Measurements from ENCODE around the gene CCDC198.
A peak's percentile ranks its signal among the peaks of the same experiment; 100 is the strongest.

Gene CCDC198

DNA sequence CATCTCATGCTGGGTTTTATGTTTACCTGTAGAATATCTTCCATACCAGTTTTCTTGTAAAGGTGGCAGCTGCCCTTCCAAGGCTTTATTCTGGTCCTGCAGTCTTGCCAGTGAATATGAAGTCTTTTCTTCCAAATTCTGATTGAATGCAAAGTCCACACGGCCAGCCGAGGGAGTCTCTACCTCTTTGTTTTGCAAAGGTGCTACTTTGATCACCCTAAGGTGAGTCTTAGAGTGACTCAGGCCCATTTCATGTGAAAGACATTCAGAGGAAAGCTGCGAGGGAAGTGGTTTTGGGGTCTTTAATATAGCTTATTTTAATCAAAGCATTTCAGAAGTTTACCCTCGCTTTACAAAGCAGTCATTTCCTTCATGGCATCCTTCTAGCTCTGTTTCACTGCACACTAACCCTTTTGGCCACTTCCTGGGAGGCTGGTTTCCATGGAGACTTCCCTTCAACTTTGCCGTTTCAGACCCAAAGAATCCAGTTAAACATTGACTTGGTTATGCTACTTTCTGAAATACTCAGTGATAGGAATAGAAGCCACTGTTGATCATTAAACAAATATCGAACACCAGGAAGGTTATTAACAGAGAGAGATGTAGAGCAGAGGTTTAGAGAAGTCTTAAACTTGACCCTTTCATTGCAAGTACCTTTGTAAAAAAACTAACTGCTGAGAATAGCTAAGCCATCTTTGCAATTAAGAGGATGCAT is at the start of gene CCDC198:
CCDC198 (minus strand) TSS at position 391 of the 715 bp plus-strand sequence; CDS start at position 249, 142 bp downstream.
- no peak for DNase-seq

GRCh38 chr14:57533214-57533613 is 39.6 kb upstream of the CCDC198 start:
- DNase-seq, result no peak

DNA sequence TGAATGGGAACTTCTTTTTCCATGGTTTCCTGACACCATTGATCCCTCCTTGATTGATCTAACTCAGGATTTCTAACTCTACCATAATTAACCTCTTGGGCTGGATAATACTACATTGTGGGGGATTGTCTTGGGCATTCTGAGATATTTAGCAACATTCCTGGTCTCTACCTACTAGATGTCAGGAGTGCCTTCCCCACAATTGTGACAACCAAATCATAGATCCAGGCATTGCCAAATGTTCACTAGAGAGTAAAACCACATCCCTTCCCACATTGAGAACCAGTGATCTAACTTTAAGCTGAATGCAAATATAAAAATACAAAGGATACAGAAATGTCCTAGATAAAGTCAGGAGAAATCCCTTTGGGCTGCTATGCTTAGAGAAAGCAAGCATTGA is 36.9 kb upstream of the CCDC198 start:
- DNase-seq, result no peak

DNA sequence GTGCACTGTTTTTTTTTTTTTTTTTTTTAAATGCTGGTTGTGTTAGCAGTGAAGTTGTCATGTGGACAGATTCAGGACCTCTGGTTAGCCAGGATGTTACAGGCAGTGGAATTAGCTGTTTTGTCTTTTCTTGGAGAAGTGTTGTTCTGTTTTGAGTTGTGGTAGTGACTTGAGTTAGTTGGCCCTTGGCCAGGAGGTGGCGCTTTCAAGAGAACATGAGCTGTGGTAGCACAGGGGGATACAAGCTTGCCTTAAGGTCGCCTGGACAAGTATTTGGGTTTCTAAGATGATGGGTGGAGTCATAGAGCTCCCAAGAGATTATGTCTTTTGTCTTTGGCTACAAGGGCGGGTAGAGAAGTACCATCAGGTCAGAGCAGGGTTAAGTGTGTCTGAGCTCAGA is 33.3 kb upstream of the CCDC198 start:
- no peak for DNase-seq

GRCh38 chr14:57519043-57519442 is 25.4 kb upstream of the CCDC198 start:
- DNase-seq, result no peak

- no peak for DNase-seq
These were observed 18.6 kb upstream of the CCDC198 start for GRCh38 chr14:57512220-57512619.

- DNase-seq, result no peak
These were observed 15.1 kb upstream of the CCDC198 start for GRCh38 chr14:57508756-57509155.

DNA sequence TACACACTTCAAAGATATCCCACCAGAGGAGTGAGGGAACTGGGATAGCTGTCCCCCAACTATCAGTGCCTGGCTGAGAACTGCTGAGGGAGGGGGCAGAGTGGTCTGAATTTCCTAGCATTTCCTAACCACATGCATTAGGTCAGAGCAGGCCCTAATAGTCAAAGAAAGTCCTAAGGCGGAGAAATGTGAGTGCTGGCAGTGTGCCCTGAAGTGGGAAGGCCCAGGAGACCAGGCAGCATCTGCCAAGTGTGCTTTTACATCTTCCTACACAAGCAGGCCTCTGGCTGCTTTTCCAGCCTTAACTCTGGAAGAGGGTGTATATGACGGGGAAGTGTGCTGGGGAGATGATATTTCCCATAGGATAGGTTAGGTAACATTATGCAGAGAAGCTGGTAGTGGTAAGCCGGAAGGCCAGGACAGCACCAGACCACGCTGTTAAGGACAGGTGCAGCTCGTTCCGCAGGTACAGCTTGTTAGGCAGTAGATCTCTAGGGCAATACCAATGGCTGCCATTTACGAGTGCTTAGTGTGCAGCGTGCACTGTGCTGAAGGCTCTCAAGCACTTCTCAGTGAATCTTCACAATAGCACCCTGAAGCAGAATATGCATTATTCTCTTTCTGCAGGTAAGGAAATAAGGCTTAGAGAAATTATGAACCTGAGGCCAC is 9.1 kb upstream of the CCDC198 start:
- DNase-seq, result no peak

DNA sequence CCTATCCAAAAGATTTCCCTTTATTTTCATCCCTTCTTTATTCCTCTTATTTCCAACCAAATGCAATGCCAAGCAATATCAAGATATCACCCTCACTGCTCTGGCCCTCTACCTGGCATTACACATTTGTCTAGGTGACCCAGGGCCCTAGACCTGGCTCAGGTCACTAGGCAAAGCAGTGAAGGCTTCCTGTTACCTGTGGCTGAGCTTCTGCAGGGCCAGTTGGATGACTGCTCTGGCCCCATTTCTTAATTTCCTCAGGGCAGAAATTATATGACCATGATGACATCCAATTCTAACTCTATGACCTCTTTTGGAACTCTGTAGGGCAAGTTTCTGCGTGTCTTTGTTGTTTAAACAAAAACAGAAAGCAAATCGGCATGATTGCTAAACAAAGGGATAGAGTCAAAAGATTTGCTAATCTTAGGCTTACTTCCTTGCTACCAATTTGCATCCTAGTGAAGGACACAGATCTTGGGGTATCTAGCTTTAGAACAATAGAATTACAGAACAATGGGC is 7.4 kb upstream of the CCDC198 start:
- DNase-seq, result no peak

- no peak for DNase-seq
These were observed 5.0 kb upstream of the CCDC198 start for GRCh38 chr14:57498659-57499058.

GRCh38 chr14:57498035-57498434 is 4.4 kb upstream of the CCDC198 start:
- no peak for DNase-seq

DNA sequence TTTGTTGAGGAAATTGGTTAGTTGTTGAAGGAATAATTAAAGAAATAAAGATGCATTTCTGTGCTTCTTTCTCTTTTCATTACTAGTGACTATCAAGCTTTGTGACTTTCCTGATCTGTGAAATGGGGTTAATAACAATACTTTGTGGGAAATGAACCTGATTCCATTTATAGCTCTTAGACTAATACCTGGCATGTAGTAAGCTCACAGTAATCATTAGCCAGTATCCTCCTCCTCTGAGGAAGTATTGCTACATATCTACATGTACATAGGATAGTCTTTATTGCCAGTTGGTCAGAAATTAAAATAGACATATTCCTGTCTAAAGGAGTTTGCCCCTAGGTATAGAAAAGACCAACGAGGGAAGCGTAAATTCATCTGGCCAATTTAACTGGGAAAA is 1.8 kb upstream of the CCDC198 start:
- no peak for DNase-seq

DNA sequence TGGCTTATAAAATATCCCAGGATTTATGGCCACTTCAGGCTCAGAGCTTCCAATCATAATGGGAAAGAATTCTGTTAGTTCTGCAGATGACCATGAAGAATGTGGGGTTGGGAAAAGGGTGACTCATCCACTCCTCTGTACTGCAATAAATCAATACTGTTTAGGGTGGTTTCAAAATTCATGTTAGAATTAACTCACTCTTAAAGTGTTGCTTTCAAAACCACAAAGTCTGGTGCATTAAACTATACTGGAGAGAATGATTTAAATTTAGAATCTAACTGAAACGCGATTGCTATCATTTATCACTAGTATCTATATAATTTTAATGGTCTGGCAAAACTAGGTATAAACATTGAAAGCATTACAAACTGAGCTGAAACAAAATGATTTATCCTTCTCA is 798 bp downstream of the CCDC198 start:
- no peak for DNase-seq

GRCh38 chr14:57491640-57492039 is 2.0 kb downstream of the CCDC198 start:
- no peak for DNase-seq

- DNase-seq, result no peak
These were observed 5.9 kb downstream of the CCDC198 start for GRCh38 chr14:57487771-57488170.

- peak; percentile 7 for DNase-seq
These were observed 6.8 kb downstream of the CCDC198 start for GRCh38 chr14:57486767-57487379.

DNA sequence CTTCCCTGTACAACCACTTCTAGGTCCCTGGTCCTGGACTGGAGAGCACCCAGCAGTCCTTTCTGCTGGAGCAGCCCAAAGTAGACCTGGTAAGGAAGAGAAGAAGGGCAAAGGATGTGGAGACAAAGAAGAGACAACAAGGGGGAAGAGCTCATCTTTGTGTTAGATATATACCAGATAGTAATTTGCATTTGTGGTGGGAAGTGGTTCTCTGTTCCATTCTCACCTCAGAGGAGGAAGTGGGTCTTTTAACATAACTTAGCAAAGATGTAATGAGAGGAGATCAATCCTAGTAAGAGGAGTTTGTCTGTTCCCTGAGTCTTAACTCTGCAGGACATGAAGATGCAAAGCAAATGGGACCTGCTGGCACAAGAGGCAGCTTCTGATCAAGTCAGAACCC is 8.0 kb downstream of the CCDC198 start:
- DNase-seq, result no peak

GRCh38 chr14:57482120-57482519 is 11.5 kb downstream of the CCDC198 start:
- DNase-seq, result no peak

DNA sequence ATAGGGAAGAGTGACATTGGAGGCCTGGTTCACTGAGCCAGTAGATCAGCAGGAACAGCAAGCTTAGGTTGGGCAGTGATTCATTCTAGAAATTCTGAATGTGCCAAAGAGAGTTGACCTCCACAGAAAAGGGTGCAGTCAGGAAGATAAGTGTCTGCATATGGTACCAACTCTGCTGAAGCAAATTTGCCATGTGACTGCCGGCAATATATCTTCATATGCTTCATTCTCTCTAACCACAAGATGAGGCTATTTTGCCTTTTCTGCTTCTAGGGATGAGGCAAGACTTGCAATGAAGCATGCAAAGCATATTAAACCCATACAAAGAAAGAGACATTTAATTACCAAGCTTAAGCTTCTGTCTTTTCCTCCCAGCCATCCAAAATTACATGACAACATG is 13.6 kb downstream of the CCDC198 start:
- no peak for DNase-seq

DNA sequence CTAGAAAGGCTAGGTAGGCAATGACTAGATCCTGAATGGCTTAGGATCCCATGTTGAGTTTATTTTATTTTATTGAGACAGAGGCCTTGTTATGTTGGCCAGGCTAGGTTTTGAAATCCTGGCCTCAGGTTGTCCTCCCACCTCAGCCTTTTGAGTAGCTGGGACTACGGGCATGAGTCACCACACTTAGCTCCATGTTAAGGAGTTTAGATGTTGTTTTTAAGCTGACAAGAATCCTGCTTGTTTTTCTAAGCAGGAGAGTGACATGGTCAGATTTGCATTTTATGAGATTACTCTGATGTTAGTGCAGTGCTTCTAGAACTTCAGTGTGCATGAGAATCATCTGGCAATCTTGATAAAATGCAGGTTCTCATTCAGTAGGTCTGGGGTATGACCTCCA is 14.5 kb downstream of the CCDC198 start:
- DNase-seq, result no peak

DNA sequence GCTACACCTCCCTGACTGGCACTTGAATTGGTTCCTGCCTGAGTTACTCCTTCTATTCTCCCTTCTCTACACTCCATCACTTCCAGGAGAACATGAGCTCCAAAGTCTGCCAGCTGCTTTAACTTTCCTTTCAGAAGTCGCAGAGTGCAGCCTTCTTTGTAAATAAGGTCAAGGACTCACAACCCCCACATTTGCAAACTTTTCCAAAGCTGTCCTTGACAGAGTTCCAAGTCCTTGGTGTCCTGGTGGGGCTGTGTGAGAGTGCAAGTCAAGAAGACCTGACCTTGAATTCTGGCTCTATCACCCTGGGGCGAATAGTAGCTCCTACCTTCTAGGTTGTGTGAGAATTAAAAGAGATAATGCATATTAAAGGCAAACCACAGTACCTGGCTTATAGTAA is 15.6 kb downstream of the CCDC198 start:
- DNase-seq, result no peak

- DNase-seq, result no peak
These were observed 22.7 kb downstream of the CCDC198 start for GRCh38 chr14:57470909-57471308.

DNA sequence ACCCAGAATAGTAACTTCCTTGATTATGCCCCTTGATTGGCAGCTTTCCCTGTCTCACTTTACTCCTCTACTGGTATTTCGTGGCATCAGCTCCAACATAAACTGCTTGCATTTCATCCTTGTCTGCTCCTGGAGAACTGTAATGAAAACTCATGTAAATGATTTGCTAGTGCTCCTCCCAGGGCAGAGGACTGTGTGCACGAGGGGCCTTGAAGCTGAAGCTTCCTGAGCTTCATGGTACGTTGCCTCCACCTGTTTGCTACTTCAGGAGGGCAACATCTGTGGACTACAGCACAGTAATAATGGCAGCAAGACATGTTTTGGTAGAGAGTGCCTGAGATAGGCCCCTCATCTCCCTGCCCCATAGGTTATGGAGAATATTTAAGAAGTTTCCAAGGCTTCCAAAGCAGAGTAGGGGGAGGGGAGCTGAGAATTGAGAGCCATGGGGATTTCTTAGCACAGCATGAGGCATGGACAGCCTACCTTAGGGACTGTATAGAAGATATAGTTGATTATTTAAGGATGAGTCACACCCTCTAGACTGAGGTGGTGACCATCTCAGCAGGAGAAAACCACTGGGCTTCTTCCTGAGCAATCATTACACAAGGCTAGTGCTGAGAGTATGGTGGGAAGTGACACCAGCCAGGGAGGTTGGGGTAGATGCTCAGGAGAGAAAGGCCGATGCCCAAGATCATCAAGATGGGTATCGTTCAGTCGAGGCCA is 29.5 kb downstream of the CCDC198 start:
- no peak for DNase-seq

Data from CD4-positive, alpha-beta T cell treated with Interleukin-21 for 1 hour (primary cell).